ENCODE measurements around the gene CCDC192.

CCDC192 gene

DNA sequence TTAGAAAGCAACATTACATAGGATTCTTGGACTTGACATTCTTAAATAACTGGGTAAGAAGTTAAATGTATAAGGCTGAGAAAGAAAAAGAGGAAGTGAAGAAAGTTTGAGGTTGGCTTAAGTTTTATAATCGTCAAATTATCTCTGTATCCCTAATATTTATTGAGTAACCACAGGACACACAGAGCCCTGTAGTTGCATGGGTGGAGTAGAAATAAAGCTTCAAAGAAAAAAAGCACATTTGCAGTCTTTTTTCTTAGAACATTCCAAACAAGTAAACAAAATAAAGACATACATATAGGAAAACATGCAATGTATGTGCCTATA, 137.0 kb downstream of the CCDC192 start:
- H3K27ac ChIP-seq (ENCODE audit: low read depth, low read length) = no peak overlapping the region
- H3K9me3 ChIP-seq (ENCODE audit: control insufficient read depth, insufficient read depth, low read length) = peaks cover 3% of the 10 kb centered on the region; the same call in 1 of the 2 replicates
- H3F3A ChIP-seq (ENCODE audit: control insufficient read depth, insufficient read depth) = 0 out of 2 replicates have a peak, but pooled peaks cover 7% of the 10 kb centered on the region
- H3K4me3 ChIP-seq (ENCODE audit: low read length) = no peak overlapping the region
- peak overlapping the region; percentile 43 for H3K4me2 ChIP-seq (ENCODE audit: low read length)
- no peaks in the 10 kb centered on the region for H4K20me1 ChIP-seq (ENCODE audit: control insufficient read depth, insufficient read depth, low read depth, low read length)
- no peaks in the 10 kb centered on the region for H3K9me2 ChIP-seq (replicated peaks; ENCODE audit: control insufficient read depth, low read length)
- no peaks in the 10 kb centered on the region for H3K27me3 ChIP-seq (ENCODE audit: control insufficient read depth, low read length)
- peaks cover 38% of the 10 kb centered on the region for H3K4me1 ChIP-seq (ENCODE audit: control insufficient read depth, low read length)
- no peaks in the 10 kb centered on the region for H3K79me2 ChIP-seq (ENCODE audit: control insufficient read depth, low read length)
- no peak for TF ChIP-seq EZH2phosphoT487 (IDR thresholded peaks at IDR 0.05; ENCODE audit: borderline replicate concordance, low read length)
- TF ChIP-seq CTCF (IDR thresholded peaks at IDR 0.05; ENCODE audit: low read depth, low read length, poor library complexity, severe bottlenecking) = no peak
- no peaks in the 10 kb centered on the region for H3K36me3 ChIP-seq (ENCODE audit: control insufficient read depth, low read length)

GRCh38 chr5:127840809-127841208, 137.6 kb downstream of the CCDC192 start:
- no peaks in the 10 kb centered on the region for H3K79me2 ChIP-seq (ENCODE audit: control insufficient read depth, low read length)
- no peaks in the 10 kb centered on the region for H3K27me3 ChIP-seq (ENCODE audit: control insufficient read depth, low read length)
- peaks cover 38% of the 10 kb centered on the region for H3K4me1 ChIP-seq (ENCODE audit: control insufficient read depth, low read length)
- no peaks in the 10 kb centered on the region for H4K20me1 ChIP-seq (ENCODE audit: control insufficient read depth, insufficient read depth, low read depth, low read length)
- TF ChIP-seq CTCF (IDR thresholded peaks at IDR 0.05; ENCODE audit: low read depth, low read length, poor library complexity, severe bottlenecking) = no peak
- TF ChIP-seq EZH2phosphoT487 (IDR thresholded peaks at IDR 0.05; ENCODE audit: borderline replicate concordance, low read length) = no peak
- no peak overlapping the region for H3K27ac ChIP-seq (ENCODE audit: low read depth, low read length)
- no peaks in the 10 kb centered on the region for H3K36me3 ChIP-seq (ENCODE audit: control insufficient read depth, low read length)
- H3K4me3 ChIP-seq (ENCODE audit: low read length) = no peak overlapping the region
- 0 out of 2 replicates have a peak, but pooled peaks cover 7% of the 10 kb centered on the region for H3F3A ChIP-seq (ENCODE audit: control insufficient read depth, insufficient read depth)
- peaks cover 3% of the 10 kb centered on the region; the same call in 1 of the 2 replicates for H3K9me3 ChIP-seq (ENCODE audit: control insufficient read depth, insufficient read depth, low read length)
- 0 out of 2 replicates have a peak overlapping the region, but pooled peaks have one; percentile 9 for H3K4me2 ChIP-seq (ENCODE audit: low read length)
- no peaks in the 10 kb centered on the region for H3K9me2 ChIP-seq (replicated peaks; ENCODE audit: control insufficient read depth, low read length)

DNA sequence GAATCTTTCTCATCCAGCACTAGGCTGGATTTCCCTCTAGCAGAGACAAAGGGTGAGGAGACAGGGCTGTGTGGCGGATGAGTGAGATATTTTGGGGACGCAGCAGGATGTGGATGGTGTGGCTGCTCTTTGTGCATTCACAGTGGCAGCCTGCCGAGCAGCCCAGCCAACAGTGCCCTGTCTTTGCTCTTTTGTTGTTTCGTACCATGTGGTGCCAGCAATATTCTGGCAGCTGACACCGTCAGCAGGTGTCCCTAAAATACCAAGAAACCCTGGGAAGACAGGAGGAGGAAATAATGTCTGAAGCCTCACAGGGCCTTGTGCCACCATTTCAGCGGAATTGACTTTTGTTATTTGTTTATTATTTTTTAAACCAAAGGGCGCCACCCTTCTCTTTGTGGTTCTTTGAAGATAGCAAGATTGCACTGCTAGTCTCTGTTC, 141.4 kb downstream of the CCDC192 start:
- Histone ChIP-seq H3K4me2 (ENCODE audit: low read length) (no peak overlapping the region), H3K27ac (ENCODE audit: low read depth, low read length) (no peak overlapping the region), H3K4me1 (ENCODE audit: control insufficient read depth, low read length) (peaks cover 28% of the 10 kb centered on the region)

More for the DNA sequence above, 141.4 kb downstream of the CCDC192 start:
- H3K9me2 ChIP-seq (replicated peaks; ENCODE audit: control insufficient read depth, low read length) = no peaks in the 10 kb centered on the region
- no peaks in the 10 kb centered on the region for H3K27me3 ChIP-seq (ENCODE audit: control insufficient read depth, low read length)
- 0 out of 2 replicates have a peak, but pooled peaks cover 7% of the 10 kb centered on the region for H3F3A ChIP-seq (ENCODE audit: control insufficient read depth, insufficient read depth)
- no peaks in the 10 kb centered on the region for H3K79me2 ChIP-seq (ENCODE audit: control insufficient read depth, low read length)
- no peaks in the 10 kb centered on the region for H4K20me1 ChIP-seq (ENCODE audit: control insufficient read depth, insufficient read depth, low read depth, low read length)
- no peaks in the 10 kb centered on the region for H3K36me3 ChIP-seq (ENCODE audit: control insufficient read depth, low read length)
- H3K9me3 ChIP-seq (ENCODE audit: control insufficient read depth, insufficient read depth, low read length) = no peaks in the 10 kb centered on the region
- TF ChIP-seq CTCF (IDR thresholded peaks at IDR 0.05; ENCODE audit: low read depth, low read length, poor library complexity, severe bottlenecking) = no peak
- no peak for TF ChIP-seq EZH2phosphoT487 (IDR thresholded peaks at IDR 0.05; ENCODE audit: borderline replicate concordance, low read length)
- no peak overlapping the region for H3K4me3 ChIP-seq (ENCODE audit: low read length)
